ENCODE measurements around the gene RGS17.
"Not testable (repeated sequence)": the region's sequence is repeated elsewhere in the genome, so short reads cannot be mapped to it uniquely, and the experiment has no call there.

Gene RGS17

DNA sequence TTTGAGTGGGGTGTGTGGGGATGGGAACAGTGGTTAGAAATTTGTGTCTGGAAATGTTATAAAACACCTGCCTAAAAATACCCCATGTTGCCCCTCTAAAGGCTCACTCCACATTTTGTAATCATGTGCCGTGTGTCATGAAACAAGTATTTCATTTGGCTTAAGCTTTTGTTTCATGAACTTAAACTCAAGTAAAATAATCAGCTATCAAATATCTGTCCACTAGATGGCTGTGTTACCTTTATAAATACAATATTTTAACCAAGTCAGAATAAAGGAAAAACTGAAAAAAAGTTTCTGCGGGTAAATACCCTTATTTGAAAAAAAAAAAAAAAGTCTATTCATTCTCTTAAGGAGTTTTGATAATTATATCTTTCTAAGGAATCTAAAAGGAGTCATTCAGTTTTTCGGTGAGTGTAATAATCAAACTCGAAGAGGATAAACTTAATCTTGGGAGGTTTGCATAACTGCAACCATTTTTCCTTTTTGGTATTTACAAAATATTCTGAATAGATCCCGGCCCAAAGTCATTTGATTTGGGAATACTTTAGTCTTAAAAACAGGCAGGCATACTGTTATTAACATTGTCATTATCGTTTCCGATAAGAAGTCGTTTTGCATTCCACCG is 98.7 kb downstream of the RGS17 start:
- DNase-seq (ENCODE audit: low spot score), result peak; percentile 44

GRCh38 chr6:153031335-153031955 is 99.6 kb downstream of the RGS17 start:
- DNase-seq (ENCODE audit: low spot score), result no peak

DNA sequence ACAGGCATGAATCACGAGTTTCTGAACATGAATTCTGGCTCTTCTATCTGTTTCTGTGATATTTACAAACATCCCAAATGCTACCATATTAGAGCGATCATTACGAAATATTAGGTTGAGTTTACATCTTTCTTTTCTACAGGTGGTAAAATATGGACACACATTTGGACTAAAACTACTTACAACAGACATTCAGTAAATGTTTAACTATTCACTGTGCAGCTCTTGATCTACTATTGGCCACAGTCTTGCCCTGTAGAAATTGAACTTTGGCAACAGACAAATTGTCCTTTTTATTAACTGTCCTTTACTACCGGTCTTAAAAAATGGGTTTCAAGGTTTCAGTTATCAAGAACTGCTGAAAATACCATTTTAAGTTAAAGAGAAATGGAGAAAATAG is 102.1 kb downstream of the RGS17 start:
- DNase-seq (ENCODE audit: low spot score), result no peak

DNA sequence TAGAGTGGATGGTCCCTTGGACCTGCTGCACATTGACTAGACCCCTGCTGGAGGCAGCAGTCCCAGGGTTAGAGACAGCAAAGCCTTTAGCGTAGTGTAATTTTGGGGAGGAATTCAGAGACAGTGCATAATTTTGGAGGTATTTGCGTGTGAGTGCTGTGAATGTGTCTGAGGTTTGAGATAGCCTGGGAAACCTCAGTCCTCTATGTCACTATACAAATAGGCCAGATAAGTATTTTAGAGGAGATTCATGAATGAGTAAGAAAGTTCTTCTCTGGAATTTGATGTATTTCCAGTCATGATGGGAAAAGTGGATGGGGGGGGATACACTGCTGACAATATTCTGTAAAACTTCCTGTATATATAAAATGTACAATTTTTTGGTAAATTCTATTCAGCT is 102.8 kb downstream of the RGS17 start:
- no peak for DNase-seq (ENCODE audit: low spot score)

DNA sequence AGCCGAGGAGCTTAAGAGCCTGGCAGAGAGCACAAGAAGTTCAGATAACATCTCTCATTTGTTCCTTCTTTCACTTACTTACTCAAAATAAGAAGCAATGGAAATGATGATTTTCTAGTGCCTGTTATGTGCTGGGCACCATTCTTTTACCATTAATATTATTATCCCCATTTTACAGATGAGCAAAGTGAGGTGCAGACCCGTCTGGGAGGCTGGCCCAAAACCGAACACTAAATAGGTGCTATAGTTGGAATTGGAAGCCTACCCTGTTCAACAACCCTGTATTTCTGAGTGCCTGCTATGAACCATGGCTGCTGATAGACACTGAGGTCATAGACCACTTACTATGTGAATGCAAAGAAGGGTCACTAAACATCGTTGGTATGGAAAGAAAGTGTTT is 103.6 kb downstream of the RGS17 start:
- DNase-seq (ENCODE audit: low spot score), result no peak

DNA sequence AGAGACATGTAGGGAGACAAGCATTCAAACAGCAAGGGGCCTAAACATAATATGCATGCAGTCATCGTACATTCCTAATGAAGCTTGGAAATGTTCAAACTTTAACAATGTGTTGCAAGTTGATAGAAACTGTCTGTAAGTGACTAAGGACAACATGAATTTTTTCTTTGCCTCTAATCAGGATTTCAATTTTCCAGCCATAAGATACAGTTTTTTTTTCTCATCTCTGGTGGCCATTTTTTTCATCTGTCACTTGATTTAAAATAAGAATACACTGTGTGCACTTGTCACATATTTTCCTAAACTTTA is 106.4 kb downstream of the RGS17 start:
- DNase-seq (ENCODE audit: low spot score), result no peak

GRCh38 chr6:153023977-153024708 is 106.9 kb downstream of the RGS17 start:
- DNase-seq (ENCODE audit: low spot score), result peak; percentile 67

DNA sequence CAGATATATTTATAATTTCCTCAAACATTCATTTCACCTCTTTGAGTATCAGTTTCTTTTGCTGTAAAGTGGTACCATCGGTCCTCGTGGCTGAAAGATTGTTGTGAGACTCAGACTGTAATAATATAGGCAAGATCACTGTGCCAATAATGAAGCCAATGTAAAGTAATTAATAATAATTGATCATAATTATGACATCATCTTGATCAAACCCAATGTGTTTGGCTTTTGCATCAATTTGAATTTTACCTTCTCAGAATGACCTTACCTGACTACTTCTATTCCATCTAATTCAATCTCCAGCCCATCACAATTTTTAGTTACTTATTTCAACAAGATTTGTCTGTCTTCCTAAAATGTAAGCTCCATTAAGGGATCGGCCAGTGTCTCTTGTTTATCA is 112.7 kb downstream of the RGS17 start:
- DNase-seq (ENCODE audit: low spot score), result no peak

- DNase-seq (ENCODE audit: low spot score), result no peak
Observed at GRCh38 chr6:153016846-153017245, 114.2 kb downstream of the RGS17 start.

DNA sequence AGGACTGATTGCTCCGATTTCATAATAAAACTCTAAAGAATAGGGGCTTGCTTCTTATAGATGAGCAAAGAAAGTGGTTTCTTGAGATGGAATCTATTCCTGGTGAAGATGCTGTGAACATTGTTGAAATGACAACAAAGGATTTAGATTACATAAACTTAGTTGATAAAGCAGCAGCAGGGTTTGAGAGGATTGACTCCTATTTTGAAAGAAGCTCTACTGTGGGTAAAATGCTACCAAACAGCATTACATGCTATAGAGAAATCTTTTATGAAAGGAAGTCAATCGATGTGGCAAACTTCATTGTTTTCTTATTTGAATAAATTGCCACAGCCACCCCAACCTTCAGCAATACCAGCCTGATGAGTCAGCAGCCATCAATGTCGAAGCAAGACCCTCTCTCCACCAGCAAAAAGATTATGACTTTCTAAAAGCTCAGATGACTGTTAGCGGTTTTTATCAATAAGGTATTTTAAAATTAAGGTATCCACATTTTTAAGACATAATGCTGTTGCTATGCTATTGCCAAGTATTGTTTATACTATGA is 115.9 kb downstream of the RGS17 start:
- no peak for DNase-seq (ENCODE audit: low spot score)

- no peak for DNase-seq (ENCODE audit: low spot score)
Observed at GRCh38 chr6:153013438-153013837, 117.6 kb downstream of the RGS17 start.

GRCh38 chr6:153012856-153013255 is 118.2 kb downstream of the RGS17 start:
- no peak for DNase-seq (ENCODE audit: low spot score)

- peak; percentile 21 for DNase-seq (ENCODE audit: low spot score)
Observed at GRCh38 chr6:153003366-153003690, 127.8 kb downstream of the RGS17 start.

DNA sequence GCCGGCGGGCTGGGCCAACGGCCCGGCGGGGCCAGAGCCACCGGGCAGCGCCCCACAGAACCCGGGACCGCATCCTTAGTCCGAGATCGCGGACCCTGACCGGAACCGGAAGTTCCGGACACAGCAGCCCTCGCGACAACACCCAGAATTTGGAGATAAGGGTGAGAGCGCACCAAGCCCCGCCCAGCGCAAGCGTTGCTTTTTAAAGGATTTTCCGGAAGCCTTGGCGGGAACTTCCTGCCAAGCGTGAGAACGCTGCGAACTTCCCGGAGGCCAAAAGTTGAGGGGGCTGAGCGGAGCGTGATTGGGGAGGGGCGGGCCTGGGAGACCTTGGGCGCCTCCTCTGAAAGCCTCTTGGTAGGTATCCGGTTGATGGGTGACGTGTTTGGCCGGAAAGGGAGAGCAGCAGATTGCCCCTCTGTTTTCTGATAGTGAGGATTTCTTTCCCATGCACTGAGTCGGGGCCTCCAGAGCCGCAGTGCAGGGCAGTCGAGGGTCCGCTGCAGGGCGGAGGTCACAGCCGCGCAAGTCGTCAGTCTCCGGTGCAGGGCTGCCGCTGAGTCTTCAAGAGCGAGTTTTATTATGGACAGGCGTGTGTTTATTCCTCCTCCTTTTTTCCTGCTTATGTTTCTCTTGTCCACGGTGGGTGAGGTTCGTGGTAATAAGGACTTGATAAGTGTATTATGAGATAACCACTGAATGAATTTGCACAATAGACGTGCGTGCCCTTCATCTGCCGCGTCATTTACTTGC is 128.3 kb downstream of the RGS17 start, which contains the start of gene MTRF1L:
TSS of gene MTRF1L (minus strand) at position 97 of the 753 bp plus-strand sequence. CDS start at position 73, 24 bp downstream.
- peak; percentile 96 for DNase-seq (ENCODE audit: low spot score)

DNA sequence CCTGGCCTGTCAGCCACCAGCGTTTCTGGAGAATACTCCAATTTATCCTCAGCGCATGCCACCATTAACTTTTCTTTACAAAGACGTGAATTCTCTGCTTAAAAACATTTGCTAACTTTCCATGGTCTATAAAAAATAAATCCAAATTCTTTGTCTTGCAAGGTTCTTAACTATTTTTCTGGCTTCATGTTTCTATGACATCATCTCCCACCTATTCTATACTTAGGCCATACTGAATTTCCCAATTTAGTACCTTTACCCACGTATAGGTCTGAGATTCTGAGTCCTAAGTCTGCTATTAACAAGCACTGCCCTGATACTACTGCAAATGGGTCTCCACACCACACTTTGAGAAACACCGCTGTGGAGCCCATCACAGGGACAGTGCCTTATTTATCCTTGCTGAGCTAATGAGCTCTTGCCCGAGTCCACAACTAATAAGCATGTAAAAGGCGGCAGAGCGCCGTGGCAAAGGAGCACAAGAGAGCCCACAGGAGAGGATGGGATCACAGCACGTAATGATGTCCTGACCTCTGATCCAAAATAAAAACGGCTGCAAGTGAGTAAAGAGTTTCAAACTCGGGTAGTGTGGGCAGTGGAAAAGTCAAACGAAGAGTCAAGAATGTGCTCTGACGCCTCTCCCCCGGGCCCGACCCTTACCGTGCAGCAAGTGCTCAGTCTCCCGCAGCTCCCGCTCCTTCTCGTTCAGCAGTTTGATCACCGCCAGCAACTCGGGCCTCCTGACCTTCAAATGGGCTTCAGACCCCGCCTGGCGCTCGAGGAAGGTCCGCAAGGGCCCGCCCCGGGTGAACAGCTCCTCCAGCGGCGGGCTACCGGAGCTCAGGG is 129.1 kb downstream of the RGS17 start:
- DNase-seq (ENCODE audit: low spot score), result peak; percentile 32

- not testable (repeated sequence) for DNase-seq (ENCODE audit: low spot score)
Observed at GRCh38 chr6:153000790-153001189, 130.3 kb downstream of the RGS17 start.

DNA sequence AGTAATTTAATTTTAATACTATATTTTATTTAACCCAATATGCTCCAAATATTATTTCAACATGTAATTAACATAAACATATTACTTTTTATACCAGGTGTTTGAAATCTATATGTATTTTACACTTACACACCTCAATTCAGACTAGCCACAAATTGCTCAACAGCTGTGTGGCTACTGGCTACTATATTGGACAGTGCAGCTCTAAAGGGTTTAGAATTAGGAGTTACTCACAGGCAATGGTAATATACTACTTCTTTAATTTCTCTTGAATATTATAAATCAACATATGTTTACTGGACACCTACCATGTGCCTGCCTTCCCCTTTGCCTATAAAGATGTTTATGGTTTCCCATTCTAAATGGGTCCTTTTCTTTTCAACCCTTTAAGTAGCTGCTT is 130.8 kb downstream of the RGS17 start:
- no peak for DNase-seq (ENCODE audit: low spot score)

DNA sequence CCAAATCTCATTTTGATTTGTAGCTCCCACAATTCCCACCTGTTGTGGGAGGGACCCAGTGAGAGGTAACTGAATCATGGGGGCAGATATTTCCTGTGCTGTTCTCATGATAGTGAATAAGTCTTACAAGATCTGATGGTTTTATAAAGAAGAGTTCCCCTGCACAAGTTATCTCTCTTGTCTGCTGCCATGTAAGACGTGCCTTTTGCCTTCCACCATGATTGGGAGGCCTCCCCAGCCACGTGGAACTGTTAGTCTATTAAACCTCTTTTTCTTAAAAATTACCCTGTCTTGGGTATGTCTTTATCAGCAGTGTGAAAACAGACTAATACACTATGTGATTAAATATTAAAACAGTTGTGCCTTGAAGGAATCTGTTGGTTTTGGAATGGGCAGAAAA is 131.5 kb downstream of the RGS17 start:
- DNase-seq (ENCODE audit: low spot score), result not testable (repeated sequence)

- DNase-seq (ENCODE audit: low spot score), result no peak
Observed at GRCh38 chr6:152993847-152994246, 137.2 kb downstream of the RGS17 start.

- DNase-seq (ENCODE audit: low spot score), result no peak
Observed at GRCh38 chr6:152993431-152993830, 137.7 kb downstream of the RGS17 start.

DNA sequence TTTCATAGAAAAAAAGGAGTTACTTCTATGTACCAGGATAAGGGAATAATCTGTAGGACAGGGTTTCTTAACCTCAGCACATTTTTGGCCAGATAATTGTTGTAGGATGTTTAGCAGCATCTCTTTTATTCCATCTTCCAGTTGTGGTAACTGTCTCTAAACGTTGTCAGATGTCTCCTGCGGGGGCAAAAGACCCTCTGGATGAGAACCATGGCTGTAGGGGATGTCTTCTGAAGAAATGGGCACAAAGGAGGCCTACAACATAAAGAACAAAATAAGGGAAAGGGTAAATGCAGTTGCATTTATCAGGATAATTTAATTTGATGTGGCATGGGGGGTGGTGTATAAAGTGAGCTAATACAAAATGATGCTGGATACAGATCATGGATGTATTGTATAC is 144.1 kb downstream of the RGS17 start:
- no peak for DNase-seq (ENCODE audit: low spot score)

GRCh38 chr6:152985300-152985699 is 145.8 kb downstream of the RGS17 start:
- not testable (repeated sequence) for DNase-seq (ENCODE audit: low spot score)

All from pons (tissue), 1 donor.